Stimulated activated CD4-positive, alpha-beta T cell treated with anti-CD3 and anti-CD28 coated beads, TNF-alpha, amount 100 ng/mL, for 48 hours (primary cell): ENCODE results near the gene SLC26A6.

Experiments
- DNase-seq, 3 donors: peaks; one replicate each; pipeline ENCODE4 v3.0.0-alpha.2; 2020; ENCODE audit warnings: low read depth in 3 of 3

Gene SLC26A6

GRCh38 chr3:48599077-48599501, 36.2 kb downstream of the SLC26A6 start:
- no peak for DNase-seq

- DNase-seq = no peak
These were observed 36.8 kb downstream of the SLC26A6 start for GRCh38 chr3:48598323-48599076.

GRCh38 chr3:48597408-48597800, 37.9 kb downstream of the SLC26A6 start:
- no peak for DNase-seq

GRCh38 chr3:48596676-48597407, 38.4 kb downstream of the SLC26A6 start:
- no peak for DNase-seq

GRCh38 chr3:48596157-48596556, 39.1 kb downstream of the SLC26A6 start:
- DNase-seq = no peak

GRCh38 chr3:48595526-48596121, 39.6 kb downstream of the SLC26A6 start:
- DNase-seq = no peak

GRCh38 chr3:48595075-48595525, 40.2 kb downstream of the SLC26A6 start, which contains the start of gene COL7A1:
TSS of gene COL7A1 (minus strand) at chr3:48595329. CDS start at chr3:48595159, 170 bp downstream.
- DNase-seq = no peak

GRCh38 chr3:48594417-48595049, 40.7 kb downstream of the SLC26A6 start:
- DNase-seq = no peak

- DNase-seq = no peak
These were observed 41.9 kb downstream of the SLC26A6 start for GRCh38 chr3:48593337-48593736.

GRCh38 chr3:48592519-48593087, 42.7 kb downstream of the SLC26A6 start:
- DNase-seq = no peak

GRCh38 chr3:48591886-48592518, 43.3 kb downstream of the SLC26A6 start:
- DNase-seq = no peak

GRCh38 chr3:48591436-48591835, 43.8 kb downstream of the SLC26A6 start:
- DNase-seq = no peak

- no peak for DNase-seq
These were observed 47.0 kb downstream of the SLC26A6 start for GRCh38 chr3:48588230-48588629.

GRCh38 chr3:48587686-48588085, 47.6 kb downstream of the SLC26A6 start:
- no peak for DNase-seq

GRCh38 chr3:48585411-48585810, 49.9 kb downstream of the SLC26A6 start:
- no peak for DNase-seq

GRCh38 chr3:48584836-48585235, 50.4 kb downstream of the SLC26A6 start:
- DNase-seq = no peak

GRCh38 chr3:48581621-48582481, 53.4 kb downstream of the SLC26A6 start:
- no peak for DNase-seq

- no peak for DNase-seq
These were observed 58.6 kb downstream of the SLC26A6 start for GRCh38 chr3:48576647-48577046.
